Fibroblast of peridontal ligament (primary cell): Measurements from ENCODE around the gene GNG11.
"Not testable (repeated sequence)": the region's sequence is repeated elsewhere in the genome, so short reads cannot be mapped to it uniquely, and the experiment has no call there.

Experiments
- DNase-seq: peaks from one replicate; pipeline ENCODE4 v3.0.0-alpha.2; 2010; ENCODE audit errors: extremely low read depth

Gene GNG11

DNA sequence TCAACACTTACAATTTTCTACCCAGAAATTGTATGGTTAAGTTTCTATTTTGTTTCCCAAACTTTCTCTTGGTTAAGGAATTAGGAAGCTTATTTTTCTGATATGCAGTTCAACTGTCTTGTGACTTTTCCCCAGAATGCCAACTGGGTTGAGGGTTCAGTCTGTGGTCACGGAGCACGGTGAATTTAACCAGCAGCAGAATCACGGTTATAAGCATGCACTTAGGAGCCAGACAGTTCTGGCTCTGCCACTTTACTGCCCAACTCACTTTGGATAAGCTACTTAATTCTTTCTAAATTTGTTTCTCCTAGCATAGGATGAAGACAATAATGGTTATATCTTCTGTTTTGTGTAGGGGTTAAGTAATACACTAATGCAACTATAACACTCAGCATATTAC lies 10.3 kb upstream of the GNG11 start:
- not testable (repeated sequence) for DNase-seq

DNA sequence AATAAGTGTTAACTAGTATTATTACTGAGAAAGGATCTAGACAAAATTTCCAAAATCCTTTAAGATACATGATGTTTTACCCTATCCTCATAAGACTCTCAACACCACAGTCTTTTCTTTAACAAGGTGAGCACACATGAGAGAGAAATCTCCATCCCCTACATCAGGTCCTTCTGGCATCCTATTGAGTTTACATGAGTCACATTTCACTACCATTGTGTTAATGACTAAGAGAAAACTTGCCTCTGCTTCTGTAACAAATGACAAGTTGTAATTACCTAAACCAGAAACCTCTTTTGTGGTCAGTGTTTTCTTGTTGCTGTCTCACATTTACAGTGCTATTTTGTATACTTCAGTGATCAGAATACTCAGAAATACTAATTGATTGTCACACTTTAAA lies 9.9 kb upstream of the GNG11 start:
- not testable (repeated sequence) for DNase-seq

DNA sequence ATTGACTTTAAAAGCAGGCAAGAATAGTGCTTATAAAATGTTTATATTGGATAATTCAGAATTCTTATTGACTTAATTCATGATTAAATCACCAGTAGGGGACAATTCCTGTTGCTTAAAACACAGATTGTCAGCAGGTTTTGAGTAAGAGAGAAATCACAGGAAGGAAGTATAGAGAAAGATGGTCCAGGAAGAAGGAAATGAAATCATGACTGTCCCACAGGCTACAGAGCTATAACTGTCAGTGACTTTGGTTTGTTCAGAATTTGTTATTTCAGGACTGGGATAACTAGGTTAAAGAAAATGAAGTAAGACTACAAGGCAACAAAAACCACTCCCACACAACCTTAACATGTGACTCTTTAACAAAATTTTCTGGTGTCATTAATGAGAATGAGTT lies 8.3 kb upstream of the GNG11 start:
- DNase-seq: no peak

DNA sequence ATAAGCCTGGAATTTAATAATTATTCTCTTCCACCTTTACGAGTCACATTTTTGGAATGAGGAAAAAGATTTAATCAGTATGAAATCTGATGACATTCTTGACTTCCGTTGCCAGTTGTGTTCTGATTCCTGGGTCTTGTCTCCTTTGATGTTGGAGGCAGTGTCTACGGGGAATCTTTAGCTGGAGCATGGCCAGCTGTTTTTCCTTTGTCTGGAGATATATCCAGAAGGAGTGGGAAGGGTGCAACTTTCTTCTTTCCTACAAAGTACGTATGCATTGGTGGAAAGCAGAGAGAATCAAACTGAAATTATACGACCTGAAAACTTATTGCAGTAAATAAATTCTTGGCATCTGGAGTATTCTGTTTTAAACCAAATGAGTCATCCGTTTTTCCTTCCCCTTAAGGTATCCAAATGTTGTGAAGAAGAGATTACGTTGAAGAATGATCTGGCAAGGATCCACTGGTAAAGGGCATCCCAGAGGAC lies 6.9 kb upstream of the GNG11 start:
- peak; percentile 39 for DNase-seq

DNA sequence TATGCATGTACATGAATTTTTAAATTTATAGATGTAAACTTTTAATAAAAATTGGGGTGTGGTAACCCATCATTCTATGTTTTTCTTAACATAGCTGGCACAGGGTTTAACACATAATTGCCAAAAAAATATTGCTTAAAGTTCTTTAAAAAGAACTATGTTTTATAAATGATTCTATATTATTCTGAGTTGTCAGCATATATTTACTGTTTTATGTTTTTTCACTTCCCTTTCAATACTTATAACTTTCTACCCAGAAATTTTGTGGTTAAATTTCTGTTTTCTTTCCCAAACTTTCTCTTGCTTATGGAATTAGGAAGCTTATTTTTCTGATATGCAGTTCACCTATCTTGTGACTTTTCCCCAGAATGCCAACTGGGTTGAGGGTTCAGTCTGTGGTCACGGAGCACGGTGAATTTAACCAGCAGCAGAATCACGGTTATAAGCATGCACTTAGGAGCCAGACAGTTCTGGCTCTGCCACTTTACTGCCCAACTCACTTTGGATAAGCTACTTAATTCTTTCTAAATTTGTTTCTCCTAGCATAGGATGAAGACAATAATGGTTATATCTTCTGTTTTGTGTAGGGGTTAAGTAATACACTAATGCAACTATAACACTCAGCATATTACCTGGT lies 6.2 kb upstream of the GNG11 start:
- not testable (repeated sequence) for DNase-seq

DNA sequence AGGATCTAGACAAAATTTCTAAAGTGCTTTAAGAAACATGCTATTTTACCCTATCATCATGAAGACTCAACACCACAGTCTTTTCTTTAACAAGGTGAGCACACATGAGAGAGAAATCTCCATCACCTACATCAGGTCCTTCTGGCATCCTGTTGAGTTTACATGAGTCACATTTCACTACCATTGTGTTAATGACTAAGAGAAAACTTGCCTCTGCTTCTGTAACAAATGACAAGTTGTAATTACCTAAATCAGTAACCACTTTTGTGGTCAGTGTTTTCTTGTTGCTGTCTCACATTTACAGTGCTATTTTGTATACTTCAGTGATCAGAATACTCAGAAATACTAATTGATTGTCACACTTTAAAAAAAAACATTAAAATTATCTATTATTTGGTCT lies 5.6 kb upstream of the GNG11 start:
- DNase-seq: not testable (repeated sequence)

DNA sequence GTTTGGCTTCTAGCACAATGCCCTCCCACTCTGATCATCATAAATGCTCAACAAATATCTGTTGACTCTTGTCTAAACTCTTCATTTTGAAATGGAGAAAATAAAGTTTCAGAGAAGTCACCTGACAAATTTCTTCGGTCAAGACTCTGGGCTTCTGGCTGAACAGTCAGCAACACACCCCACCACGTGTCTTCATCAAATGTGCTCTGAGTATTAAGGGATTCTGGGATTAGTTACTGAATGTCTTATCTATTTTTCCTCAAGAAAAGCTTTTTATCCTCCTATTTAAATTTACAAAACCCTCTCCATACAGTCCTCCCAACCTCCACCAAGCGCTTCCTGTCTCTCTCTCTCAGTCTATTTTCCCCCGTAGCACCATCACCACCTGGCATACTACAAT lies 5.2 kb upstream of the GNG11 start:
- not testable (repeated sequence) for DNase-seq

DNA sequence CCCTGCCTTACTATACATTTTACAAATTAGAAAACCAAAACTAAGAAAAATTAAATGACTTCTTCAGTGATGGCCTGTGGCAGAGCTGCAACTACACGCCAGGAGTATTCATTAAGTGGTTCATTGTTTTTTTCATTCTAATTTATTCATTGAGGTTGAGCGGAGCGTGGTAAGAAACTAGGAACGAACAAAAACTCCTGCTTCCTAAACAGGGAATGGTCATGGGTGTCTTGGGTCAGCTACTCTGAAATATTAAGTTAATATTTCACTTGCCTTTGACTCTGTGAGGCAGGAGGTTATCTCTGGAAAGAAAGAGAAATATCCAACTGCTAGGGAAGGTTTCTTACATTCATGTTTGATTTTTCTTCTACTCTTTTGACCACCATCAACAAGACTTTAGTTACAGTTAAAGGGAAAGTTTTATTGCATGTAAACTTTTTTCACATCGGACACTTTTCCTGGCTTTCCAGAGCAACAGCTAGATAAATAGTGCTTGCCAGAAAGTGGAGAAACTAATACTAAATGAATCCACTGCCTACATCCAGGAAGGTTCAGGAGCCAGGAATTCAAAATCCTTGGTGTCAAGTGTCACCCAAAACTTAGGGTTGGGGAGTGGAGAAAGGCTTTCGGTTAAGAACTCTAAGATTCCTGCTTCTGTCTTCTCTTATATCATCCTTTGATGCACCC lies 896 bp upstream of the GNG11 start:
- peak; percentile 62 for DNase-seq

DNA sequence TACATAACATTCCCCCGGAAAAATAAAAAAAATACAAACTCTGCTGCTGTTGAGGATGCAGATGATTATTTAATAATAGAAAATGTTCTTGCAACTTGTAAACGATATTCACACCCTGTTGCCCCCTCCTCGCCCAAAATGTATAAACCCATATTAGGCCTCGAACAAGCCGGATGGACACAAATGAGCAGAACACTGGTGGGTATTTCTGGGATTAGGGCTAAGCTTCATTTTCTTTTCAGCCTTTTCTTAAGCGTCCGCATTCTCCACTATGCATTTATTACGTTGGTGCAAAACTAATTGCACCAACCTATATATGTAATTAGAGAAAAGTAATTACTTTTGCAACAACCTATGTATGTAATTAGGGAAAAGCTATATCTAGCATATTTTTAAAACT lies 349 bp upstream of the GNG11 start:
- DNase-seq: peak; percentile 50

DNA sequence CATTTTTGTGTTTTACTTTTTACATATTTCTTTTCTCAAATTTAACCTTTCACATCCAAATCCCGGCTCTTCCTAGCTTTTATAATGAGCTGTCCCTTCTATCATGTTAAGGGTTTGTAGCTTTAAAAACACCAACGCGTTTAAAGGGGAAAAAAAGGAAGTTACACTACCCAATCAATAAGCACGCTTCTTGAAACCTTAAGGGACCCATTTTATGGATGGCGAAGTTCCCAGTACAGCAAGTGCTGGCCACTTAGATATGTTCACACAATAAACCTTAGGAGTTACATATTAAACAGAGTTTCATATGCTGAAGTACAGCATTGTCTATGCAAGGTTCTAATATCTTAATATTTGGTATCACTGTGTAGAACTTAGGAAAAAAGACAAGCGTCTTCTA lies 1.8 kb downstream of the GNG11 start:
- peak; percentile 62 for DNase-seq

DNA sequence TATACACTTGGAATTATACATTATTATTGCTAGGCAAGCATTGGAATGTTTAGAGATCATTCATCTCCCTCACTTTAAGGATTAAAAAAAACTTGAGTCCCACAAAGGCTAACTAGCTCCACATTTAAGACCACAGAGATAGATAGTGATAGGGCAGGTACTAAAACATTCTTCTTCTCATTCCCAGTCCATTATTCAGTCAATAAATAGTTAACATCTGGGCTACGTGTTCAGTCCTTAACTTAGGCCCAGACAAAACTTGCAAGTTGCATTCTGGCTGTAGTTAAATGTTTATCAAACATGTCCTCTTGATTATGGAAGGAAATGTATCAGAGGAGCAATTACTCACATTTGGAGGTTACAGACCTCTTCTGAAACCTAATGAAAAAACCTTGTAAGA lies 2.4 kb downstream of the GNG11 start:
- DNase-seq: peak; percentile 48

DNA sequence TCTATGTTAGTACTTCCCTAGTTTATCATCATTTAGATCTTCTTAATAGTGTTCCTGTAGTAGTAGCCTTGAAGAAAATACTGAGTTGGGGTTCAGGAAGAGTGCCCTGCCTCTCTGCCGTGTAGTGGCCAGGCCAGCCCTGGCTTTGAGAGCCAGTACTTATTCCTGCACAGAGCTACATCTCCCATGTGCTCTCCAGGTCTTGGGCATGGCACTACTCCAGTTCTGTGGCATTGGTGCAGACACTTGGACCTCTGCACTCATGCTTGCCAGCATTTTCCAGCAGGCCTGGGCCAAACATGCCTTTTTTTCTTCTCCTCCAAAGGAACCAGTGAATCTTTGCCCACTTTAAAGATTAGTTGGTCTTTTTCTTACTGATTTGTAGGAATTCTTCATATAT lies 5.3 kb downstream of the GNG11 start:
- DNase-seq: no peak

DNA sequence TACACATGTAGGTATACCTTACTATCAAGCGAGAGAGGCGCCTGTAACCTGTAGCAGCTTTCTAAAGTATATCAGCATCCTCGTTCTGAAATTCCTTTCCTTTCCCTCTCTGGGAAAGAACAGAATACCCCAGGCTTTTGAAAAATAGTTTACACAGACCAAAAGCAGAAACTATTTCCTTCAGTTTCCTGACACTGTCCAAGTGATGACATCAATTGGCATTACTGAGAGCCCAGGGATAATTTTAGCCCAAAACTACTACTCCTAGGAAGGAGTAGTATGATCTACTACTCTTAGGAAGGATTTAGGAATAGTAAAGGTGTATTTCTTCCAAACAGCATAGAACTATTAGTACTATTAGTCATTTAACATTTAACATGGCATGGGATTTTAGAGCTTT lies 6.0 kb downstream of the GNG11 start:
- DNase-seq: peak; percentile 30

DNA sequence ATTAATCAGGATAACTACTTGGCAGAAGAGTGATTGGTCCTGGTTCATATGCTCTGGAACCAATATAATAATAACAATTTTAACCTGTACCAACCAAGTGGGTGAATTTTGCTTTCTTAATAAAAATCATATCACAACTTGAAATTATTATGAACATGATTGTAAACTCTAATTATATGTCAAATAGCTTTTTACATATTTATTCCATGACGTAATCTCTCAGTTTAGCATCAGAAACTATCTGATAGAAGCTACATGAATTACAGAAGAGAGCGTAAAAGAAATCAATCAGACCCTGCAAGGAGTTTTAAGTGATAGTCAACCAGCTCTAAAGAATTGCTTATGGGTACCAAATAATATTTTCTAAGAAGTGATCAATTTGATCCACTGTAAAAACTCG lies 10.1 kb downstream of the GNG11 start:
- DNase-seq: no peak

DNA sequence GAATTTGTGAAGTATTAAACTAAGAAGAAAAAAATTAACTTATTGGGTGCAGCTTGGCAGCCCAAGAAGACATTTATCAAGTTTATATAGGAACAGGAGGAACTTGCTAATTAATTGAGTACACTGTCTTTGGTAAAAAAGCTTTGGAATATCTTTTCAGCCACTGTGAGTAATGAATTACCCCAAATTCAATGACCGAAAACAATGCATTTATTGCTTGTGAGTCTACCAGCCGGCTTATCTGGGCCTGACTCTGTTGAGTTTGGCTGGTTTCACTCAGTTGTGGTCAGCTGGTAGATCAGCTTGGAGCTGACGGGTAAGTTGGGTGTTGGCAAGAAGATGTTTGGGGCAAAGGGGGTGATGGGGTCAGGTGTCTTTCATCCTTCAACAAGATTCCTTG lies 11.6 kb downstream of the GNG11 start:
- no peak for DNase-seq

DNA sequence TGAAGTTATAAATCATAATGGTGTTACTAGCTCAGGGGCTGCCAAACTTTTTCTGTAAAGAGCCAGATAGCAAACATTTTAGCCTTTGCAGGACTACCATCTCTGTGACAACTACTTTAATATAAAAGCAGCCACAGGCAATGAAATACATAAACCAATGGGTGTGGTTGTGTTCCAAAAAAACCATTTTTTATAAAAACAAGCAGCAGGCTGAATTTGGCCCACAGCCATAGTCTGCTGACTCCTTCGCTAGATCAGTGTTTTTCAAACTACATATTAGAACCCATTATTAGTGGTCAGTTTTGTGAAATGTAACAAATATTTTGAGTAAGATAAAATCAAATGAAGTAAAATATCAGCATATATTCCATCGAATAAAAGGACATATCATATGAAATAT lies 13.6 kb downstream of the GNG11 start:
- DNase-seq: no peak

DNA sequence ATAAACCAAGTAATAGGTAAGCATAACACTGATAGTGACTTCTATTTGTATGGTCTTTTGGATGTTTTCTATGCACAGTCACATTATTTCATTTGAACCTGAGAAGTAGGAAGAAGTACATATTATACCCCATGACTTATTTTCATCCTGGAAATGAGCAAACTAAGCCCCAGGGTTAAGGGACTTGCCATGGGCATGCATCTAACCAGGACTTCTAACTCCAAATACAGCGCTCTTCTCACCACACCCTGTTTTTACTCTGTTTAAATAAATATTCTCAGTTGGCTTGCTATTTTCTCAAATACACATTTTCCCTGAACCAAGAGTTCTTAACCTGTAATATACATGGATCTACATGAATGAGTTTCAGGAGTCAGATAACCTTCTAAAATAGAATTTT lies 16.3 kb downstream of the GNG11 start:
- no peak for DNase-seq

DNA sequence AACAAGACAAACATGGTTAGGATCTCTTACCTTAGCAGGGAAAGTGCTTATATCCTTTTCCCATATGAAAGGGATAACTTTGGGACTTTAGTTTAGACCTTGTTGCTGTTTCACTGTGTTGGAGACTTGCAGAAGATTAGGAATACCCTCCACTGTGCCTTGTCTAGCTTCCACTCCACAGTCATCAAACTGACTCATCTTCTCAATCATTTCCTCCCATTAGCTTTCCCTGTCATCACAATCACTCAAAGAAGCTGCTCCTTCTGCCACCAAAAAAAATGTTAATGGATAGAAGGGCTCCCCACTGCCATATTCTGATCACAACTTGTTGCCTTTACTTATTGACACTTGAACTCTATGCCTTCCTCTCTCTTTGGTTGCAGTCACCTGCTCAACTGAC lies 16.8 kb downstream of the GNG11 start:
- DNase-seq: no peak

DNA sequence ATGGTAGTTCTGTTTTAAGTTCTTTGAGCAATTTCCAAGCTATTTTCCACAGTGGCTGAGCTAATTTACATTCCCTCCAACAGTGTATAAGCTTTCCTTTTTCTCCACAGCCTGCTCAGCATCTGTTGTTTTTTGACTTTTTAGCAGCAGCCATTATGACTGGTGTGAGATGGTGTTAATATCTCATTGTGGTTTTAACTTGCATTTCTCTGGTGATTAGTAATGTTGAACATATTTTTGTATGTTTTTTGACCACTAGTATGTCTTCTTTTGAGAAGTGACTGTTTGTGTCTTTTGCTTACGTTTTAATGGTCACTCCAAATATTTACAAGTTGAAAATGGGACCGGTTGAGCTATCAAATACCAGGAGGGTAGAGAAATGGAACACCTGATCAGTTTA lies 20.4 kb downstream of the GNG11 start:
- peak; percentile 34 for DNase-seq

DNA sequence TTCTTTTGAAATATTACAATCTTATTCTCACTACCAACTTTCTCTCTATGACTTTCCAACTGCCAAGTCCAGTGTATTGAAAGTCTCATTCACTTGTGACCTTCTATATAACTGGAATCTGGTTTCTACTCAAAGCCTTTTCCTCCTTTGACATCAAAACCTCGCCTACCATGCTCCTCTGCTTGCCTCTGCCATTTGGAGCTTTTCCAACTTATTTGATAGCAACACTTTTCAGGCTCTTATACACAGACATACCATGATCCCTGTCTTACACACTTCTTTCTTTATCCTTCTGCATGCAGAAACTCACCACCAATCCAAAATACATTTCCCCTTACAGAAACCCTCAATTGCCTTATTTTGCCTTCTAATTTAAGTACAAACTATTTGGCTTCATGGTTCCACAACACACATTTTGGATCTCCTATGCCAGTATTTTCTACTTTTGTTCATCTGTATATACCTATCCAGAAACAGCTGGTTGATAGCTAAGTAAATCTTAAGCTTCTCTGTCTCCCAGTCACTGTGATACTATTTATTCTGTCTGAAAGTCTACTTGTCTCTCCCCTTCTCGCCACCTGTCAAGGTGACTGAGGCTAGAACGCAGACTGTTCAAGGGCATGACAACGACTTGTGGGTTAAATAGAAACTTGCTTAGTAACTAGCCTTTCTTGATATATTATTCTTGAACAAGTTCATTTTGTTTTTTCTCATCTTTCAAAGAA lies 22.4 kb downstream of the GNG11 start:
- no peak for DNase-seq

DNA sequence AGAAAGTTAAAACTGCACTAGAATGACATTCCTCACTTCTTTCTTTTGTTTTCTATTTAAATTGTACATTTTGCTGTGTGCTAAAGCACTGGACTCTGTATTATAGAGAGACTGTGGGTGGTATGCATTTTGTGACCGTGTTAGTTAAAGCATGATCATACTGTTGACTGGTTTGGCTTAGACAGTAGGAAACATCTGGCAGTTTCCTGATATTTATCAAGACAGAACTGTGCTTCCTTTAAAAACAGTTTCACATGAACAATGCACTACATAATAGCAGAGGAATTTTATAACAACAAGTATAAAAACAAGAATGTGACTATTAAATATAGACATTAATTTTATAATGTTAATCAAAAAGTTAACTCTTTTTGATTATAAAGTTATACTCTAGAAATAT lies 23.1 kb downstream of the GNG11 start:
- no peak for DNase-seq

DNA sequence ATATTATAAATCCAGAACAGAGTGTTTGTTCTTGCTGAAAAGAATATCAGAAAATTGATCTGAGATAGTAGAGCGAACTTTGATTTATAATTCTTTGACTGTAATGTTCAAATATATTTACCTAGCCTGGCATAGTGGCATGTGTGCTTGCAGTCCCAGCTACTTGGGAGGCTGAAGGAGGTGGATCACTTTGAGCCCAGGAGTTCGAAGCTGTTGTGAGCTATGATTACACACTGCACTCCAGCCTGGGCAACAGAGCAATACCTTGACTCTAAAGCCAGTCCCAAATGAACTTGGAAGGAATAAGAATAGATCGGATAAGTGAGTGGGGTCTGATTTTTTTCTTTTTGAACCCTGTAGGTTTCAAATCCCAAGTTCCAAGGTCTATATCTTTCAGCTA lies 23.5 kb downstream of the GNG11 start:
- DNase-seq: no peak
